Measurements from ENCODE around the gene KCNH6.

KCNH6 gene

GRCh38 chr17:63530557-63531021 is 7.4 kb downstream of the KCNH6 start:
- H3K4me3 ChIP-seq, result no peak overlapping the region
- H3K27ac ChIP-seq, result no peak overlapping the region

GRCh38 chr17:63531022-63531965 is 8.1 kb downstream of the KCNH6 start:
- H3K4me3 ChIP-seq, result no peak overlapping the region
- H3K27ac ChIP-seq, result no peak overlapping the region

- Histone ChIP-seq H3K4me3 (no peak overlapping the region), H3K27ac (no peak overlapping the region)
Measured at GRCh38 chr17:63533433-63534077, 10.4 kb downstream of the KCNH6 start.

GRCh38 chr17:63534078-63534570 is 11.0 kb downstream of the KCNH6 start:
- Histone ChIP-seq H3K27ac (no peak overlapping the region), H3K4me3 (no peak overlapping the region)

GRCh38 chr17:63534816-63535455 is 11.8 kb downstream of the KCNH6 start:
- H3K27ac ChIP-seq, result no peak overlapping the region

GRCh38 chr17:63535640-63536039 is 12.5 kb downstream of the KCNH6 start:
- Histone ChIP-seq H3K27ac (no peak overlapping the region), H3K4me3 (no peak overlapping the region)

More at GRCh38 chr17:63534816-63535455, 11.8 kb downstream of the KCNH6 start:
- no peak overlapping the region for H3K4me3 ChIP-seq

- no peak overlapping the region for H3K27ac ChIP-seq
- no peak overlapping the region for H3K4me3 ChIP-seq
Measured at GRCh38 chr17:63537001-63537400, 13.8 kb downstream of the KCNH6 start.

GRCh38 chr17:63537991-63538692 is 15.0 kb downstream of the KCNH6 start:
- no peak overlapping the region for H3K27ac ChIP-seq
- no peak overlapping the region for H3K4me3 ChIP-seq

- Histone ChIP-seq H3K4me3 (no peak overlapping the region), H3K27ac (no peak overlapping the region)
Measured at GRCh38 chr17:63538693-63539595, 15.8 kb downstream of the KCNH6 start.

- no peak overlapping the region for H3K4me3 ChIP-seq
- no peak overlapping the region for H3K27ac ChIP-seq
Measured at GRCh38 chr17:63540590-63540989, 17.4 kb downstream of the KCNH6 start.

GRCh38 chr17:63542218-63542545 is 19.0 kb downstream of the KCNH6 start:
- no peak overlapping the region for H3K4me3 ChIP-seq
- H3K27ac ChIP-seq, result no peak overlapping the region

- no peak overlapping the region for H3K27ac ChIP-seq
- H3K4me3 ChIP-seq, result no peak overlapping the region
Measured at GRCh38 chr17:63542942-63543821, 20.0 kb downstream of the KCNH6 start.

GRCh38 chr17:63543822-63544420 is 20.8 kb downstream of the KCNH6 start:
- Histone ChIP-seq H3K27ac (no peak overlapping the region), H3K4me3 (no peak overlapping the region)

- Histone ChIP-seq H3K27ac (no peak overlapping the region), H3K4me3 (no peak overlapping the region)
Measured at GRCh38 chr17:63544467-63545301, 21.5 kb downstream of the KCNH6 start.

GRCh38 chr17:63546308-63547082 is 23.3 kb downstream of the KCNH6 start:
- Histone ChIP-seq H3K27ac (no peak overlapping the region), H3K4me3 (no peak overlapping the region)

GRCh38 chr17:63547083-63547523 is 23.9 kb downstream of the KCNH6 start:
- Histone ChIP-seq H3K4me3 (no peak overlapping the region), H3K27ac (no peak overlapping the region)

Measured in skin epidermis (tissue), 12 donors.